ENCODE measurements around the gene SPRYD7.

Gene SPRYD7

GRCh38 chr13:49927755-49928154, 8.4 kb downstream of the SPRYD7 start:
- Histone ChIP-seq H3K4me3 (ENCODE audit: low read depth, low read length) (no peak overlapping the region), H3K27ac (ENCODE audit: extremely low read depth, low read depth, low read length) (no peak overlapping the region), H3K36me3 (ENCODE audit: control insufficient read depth in 2 of 2, insufficient read depth in 1 of 2, low read length in 2 of 2) (peaks cover 7 to 14% of the 10 kb centered on the region in 2 experiments), H3K4me1 (ENCODE audit: control insufficient read depth, insufficient read depth, low read length) (no peaks in the 10 kb centered on the region), H3K9me3 (ENCODE audit: control insufficient read depth, insufficient read depth, low read depth, low read length) (no peaks in the 10 kb centered on the region)
- TF ChIP-seq KLF10 (tag by site-specific recombination; IDR thresholded peaks at IDR 0.05) (no peak), ZNF362 (tag by site-specific recombination; IDR thresholded peaks at IDR 0.05) (no peak), ZBTB11 (tag by site-specific recombination; conservative IDR thresholded peaks at IDR 0.05; ENCODE audit: low read depth) (no peak), ZNF48 (tag by site-specific recombination; IDR thresholded peaks at IDR 0.05) (no peak), SP2 (tag by site-specific recombination; IDR thresholded peaks at IDR 0.05) (no peak), ZNF776 (tag by site-specific recombination; IDR thresholded peaks at IDR 0.05; ENCODE audit: borderline replicate concordance) (no peak), BCL11A (tag by site-specific recombination; IDR thresholded peaks at IDR 0.05; ENCODE audit: low read depth) (no peak)
- TF ChIP-seq, protein P1, sequence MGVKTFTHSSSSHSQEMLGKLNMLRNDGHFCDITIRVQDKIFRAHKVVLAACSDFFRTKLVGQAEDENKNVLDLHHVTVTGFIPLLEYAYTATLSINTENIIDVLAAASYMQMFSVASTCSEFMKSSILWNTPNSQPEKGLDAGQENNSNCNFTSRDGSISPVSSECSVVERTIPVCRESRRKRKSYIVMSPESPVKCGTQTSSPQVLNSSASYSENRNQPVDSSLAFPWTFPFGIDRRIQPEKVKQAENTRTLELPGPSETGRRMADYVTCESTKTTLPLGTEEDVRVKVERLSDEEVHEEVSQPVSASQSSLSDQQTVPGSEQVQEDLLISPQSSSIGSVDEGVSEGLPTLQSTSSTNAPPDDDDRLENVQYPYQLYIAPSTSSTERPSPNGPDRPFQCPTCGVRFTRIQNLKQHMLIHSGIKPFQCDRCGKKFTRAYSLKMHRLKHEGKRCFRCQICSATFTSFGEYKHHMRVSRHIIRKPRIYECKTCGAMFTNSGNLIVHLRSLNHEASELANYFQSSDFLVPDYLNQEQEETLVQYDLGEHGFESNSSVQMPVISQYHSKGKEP (tag by site-specific recombination; IDR thresholded peaks at IDR 0.05), result no peak
- TF ChIP-seq, protein P2, sequence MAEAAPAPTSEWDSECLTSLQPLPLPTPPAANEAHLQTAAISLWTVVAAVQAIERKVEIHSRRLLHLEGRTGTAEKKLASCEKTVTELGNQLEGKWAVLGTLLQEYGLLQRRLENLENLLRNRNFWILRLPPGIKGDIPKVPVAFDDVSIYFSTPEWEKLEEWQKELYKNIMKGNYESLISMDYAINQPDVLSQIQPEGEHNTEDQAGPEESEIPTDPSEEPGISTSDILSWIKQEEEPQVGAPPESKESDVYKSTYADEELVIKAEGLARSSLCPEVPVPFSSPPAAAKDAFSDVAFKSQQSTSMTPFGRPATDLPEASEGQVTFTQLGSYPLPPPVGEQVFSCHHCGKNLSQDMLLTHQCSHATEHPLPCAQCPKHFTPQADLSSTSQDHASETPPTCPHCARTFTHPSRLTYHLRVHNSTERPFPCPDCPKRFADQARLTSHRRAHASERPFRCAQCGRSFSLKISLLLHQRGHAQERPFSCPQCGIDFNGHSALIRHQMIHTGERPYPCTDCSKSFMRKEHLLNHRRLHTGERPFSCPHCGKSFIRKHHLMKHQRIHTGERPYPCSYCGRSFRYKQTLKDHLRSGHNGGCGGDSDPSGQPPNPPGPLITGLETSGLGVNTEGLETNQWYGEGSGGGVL (tag by site-specific recombination; IDR thresholded peaks at IDR 0.05), result no peak
- TF ChIP-seq, protein P3, sequence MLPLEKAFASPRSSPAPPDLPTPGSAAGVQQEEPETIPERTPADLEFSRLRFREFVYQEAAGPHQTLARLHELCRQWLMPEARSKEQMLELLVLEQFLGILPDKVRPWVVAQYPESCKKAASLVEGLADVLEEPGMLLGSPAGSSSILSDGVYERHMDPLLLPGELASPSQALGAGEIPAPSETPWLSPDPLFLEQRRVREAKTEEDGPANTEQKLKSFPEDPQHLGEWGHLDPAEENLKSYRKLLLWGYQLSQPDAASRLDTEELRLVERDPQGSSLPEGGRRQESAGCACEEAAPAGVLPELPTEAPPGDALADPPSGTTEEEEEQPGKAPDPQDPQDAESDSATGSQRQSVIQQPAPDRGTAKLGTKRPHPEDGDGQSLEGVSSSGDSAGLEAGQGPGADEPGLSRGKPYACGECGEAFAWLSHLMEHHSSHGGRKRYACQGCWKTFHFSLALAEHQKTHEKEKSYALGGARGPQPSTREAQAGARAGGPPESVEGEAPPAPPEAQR (tag by site-specific recombination; IDR thresholded peaks at IDR 0.05), result no peak
- TF ChIP-seq, protein P4, sequence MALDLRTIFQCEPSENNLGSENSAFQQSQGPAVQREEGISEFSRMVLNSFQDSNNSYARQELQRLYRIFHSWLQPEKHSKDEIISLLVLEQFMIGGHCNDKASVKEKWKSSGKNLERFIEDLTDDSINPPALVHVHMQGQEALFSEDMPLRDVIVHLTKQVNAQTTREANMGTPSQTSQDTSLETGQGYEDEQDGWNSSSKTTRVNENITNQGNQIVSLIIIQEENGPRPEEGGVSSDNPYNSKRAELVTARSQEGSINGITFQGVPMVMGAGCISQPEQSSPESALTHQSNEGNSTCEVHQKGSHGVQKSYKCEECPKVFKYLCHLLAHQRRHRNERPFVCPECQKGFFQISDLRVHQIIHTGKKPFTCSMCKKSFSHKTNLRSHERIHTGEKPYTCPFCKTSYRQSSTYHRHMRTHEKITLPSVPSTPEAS (tag by site-specific recombination; IDR thresholded peaks at IDR 0.05), result no peak
- TF ChIP-seq, protein P5, sequence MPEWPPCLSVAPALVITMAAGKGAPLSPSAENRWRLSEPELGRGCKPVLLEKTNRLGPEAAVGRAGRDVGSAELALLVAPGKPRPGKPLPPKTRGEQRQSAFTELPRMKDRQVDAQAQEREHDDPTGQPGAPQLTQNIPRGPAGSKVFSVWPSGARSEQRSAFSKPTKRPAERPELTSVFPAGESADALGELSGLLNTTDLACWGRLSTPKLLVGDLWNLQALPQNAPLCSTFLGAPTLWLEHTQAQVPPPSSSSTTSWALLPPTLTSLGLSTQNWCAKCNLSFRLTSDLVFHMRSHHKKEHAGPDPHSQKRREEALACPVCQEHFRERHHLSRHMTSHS (tag by site-specific recombination; IDR thresholded peaks at IDR 0.05), result no peak
- TF ChIP-seq, protein P6, sequence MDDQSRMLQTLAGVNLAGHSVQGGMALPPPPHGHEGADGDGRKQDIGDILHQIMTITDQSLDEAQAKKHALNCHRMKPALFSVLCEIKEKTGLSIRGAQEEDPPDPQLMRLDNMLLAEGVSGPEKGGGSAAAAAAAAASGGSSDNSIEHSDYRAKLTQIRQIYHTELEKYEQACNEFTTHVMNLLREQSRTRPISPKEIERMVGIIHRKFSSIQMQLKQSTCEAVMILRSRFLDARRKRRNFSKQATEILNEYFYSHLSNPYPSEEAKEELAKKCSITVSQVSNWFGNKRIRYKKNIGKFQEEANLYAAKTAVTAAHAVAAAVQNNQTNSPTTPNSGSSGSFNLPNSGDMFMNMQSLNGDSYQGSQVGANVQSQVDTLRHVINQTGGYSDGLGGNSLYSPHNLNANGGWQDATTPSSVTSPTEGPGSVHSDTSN (CRISPR knock-in tag; IDR thresholded peaks at IDR 0.05), result no peak
- ChIA-PET CTCF (interaction anchor here (0.7 kb wide), 1 partner anchor 896 kb away, joined by 4 read pairs; no protein-coding TSS in a partner anchor), POLR2A (no interaction called here)
